NB4 (cell line): ENCODE results near the gene CAPN8.
A peak's percentile ranks its signal among the peaks of the same experiment; 100 is the strongest.

Experiments
- DNase-seq: peaks from one replicate; pipeline ENCODE4 v3.0.0; 2010; ENCODE audit warnings: low read depth
- H3K4me3 ChIP-seq: one replicate; pipeline ENCODE4 v1.5.1; 2011; ENCODE audit warnings: mild to moderate bottlenecking, low read depth, low read length, moderate library complexity
- MYC ChIP-seq: IDR thresholded peaks from 2 replicates; pipeline ENCODE4 v1.6.1; 2011; ENCODE audit warnings: low read depth, low read length
- POLR2A ChIP-seq: IDR thresholded peaks from 2 replicates; pipeline ENCODE4 v1.6.1; 2011; ENCODE audit warnings: mild to moderate bottlenecking; ENCODE audit not compliant: insufficient read length; ENCODE audit errors: extremely low read depth
- TF ChIP-seq, protein P1 (sequence below): IDR thresholded peaks from 2 replicates; pipeline ENCODE4 v1.6.1; 2011; ENCODE audit warnings: low read depth, low read length
- TF ChIP-seq, protein P2 (sequence below): IDR thresholded peaks from one replicate; pipeline ENCODE4 v1.5.1; 2012; ENCODE audit warnings: low read depth, low read length

CAPN8 gene

DNA sequence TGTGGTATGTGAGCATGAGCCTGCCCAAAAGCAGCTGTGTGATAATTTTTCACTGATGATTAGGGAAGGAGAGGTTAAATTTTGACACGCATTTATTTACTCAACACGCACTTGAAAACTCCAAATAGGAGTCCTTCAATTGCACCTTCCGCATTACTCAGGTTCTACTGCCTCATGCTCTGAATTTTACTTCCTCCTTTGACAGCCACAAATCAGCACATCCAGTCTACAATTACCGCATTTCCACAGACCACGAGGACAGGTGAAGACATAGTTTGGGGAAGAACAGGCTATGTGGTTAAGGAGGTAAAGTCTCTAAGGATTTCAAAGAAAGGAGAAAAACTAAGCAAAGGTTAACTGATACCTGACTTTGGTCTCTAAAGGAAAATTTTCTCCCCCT, 2.6 kb downstream of the CAPN8 start:
- TF ChIP-seq, protein P1, sequence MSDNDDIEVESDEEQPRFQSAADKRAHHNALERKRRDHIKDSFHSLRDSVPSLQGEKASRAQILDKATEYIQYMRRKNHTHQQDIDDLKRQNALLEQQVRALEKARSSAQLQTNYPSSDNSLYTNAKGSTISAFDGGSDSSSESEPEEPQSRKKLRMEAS = no peak
- TF ChIP-seq POLR2A (no peak), MYC (no peak)
- TF ChIP-seq, protein P2, sequence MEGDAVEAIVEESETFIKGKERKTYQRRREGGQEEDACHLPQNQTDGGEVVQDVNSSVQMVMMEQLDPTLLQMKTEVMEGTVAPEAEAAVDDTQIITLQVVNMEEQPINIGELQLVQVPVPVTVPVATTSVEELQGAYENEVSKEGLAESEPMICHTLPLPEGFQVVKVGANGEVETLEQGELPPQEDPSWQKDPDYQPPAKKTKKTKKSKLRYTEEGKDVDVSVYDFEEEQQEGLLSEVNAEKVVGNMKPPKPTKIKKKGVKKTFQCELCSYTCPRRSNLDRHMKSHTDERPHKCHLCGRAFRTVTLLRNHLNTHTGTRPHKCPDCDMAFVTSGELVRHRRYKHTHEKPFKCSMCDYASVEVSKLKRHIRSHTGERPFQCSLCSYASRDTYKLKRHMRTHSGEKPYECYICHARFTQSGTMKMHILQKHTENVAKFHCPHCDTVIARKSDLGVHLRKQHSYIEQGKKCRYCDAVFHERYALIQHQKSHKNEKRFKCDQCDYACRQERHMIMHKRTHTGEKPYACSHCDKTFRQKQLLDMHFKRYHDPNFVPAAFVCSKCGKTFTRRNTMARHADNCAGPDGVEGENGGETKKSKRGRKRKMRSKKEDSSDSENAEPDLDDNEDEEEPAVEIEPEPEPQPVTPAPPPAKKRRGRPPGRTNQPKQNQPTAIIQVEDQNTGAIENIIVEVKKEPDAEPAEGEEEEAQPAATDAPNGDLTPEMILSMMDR = no peak
- H3K4me3 ChIP-seq = no peak overlapping the region
- DNase-seq = peak; percentile 28

DNA sequence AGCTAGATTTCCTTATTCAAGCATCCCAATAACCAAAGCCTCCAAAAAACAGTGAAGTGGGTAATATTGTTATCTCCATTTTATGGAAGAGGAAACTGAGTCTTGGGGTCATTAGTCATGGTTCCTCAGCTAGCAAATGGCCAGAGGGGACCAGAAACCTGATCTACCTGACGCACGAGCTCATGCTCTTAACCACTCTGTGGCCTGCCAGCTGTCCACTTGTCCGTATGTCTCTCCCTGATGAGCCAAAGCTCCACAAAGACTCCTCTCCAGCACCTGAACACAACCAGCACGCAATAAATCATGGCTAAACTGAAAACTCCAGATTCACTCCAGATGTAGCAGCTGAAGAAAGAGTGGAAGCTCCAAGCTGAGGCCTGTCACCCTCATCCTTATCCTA, 5.8 kb downstream of the CAPN8 start:
- H3K4me3 ChIP-seq = no peak overlapping the region
- DNase-seq = no peak
- TF ChIP-seq, protein P1 = no peak
- TF ChIP-seq, protein P2 = no peak
- TF ChIP-seq MYC = no peak
- no peak for TF ChIP-seq POLR2A

DNA sequence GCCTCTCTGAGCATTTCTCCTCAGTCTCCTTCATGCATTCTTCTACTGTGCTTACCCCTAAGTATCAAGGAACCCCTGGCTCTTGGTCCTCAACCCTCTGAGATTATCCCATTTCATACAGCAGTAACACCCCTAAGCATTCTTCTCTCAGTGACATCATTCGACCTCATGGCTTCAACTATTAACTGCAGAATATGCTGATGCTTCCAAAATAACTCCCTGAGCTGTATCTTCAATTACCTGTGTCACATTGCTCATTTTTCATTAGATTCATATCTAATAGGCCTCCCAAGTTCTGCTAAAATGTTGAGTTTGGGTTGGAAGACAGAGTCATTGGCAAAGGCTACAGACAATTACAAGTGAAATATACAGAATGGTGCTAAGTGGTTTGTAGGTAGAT, 7.5 kb downstream of the CAPN8 start:
- H3K4me3 ChIP-seq = no peak overlapping the region
- TF ChIP-seq MYC (no peak), POLR2A (no peak)
- TF ChIP-seq, protein P2 = no peak
- TF ChIP-seq, protein P1 = no peak
- no peak for DNase-seq

DNA sequence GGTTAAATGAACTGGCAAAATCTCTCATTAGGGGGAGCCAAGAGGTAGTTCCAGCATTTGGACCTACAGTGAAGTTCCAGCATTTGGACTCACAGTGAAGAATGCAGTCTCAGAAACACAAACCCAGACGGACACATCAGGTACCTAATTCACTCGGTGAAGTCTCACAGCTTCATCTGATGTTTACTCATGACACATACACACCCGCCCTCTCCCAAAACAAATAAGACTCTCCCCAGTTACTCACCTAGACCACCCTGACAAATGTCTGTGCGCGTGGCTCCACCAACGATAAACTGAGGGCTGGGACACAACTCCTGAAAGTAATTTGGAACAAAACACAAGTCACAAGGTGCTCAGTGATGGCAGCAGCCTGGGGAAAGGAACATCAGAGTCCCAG, 11.4 kb downstream of the CAPN8 start:
- DNase-seq = no peak
- TF ChIP-seq, protein P2 = no peak
- TF ChIP-seq MYC (no peak), POLR2A (no peak)
- TF ChIP-seq, protein P1 = no peak
- H3K4me3 ChIP-seq = no peak overlapping the region

DNA sequence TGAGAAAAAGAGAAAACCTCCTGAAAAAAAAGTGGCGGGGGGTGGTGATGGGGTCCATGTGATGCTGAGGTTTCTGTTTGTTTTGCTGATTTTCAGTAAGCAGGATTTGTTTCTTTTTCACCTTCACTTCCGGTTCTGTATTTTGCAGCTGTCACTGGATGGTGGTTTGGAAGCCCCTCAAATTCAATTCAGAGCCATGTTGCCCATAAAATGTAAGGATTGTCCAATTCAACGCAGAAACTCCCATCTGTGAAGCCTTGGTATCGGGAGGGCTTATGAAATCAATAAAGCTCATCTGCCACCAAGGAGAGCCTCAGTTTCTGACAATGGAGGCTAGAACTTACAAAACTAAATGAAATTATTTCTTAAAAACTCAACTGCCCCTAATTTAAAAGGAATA, 12.1 kb downstream of the CAPN8 start:
- TF ChIP-seq POLR2A (no peak), MYC (no peak)
- TF ChIP-seq, protein P2 = no peak
- TF ChIP-seq, protein P1 = no peak
- no peak overlapping the region for H3K4me3 ChIP-seq
- no peak for DNase-seq

DNA sequence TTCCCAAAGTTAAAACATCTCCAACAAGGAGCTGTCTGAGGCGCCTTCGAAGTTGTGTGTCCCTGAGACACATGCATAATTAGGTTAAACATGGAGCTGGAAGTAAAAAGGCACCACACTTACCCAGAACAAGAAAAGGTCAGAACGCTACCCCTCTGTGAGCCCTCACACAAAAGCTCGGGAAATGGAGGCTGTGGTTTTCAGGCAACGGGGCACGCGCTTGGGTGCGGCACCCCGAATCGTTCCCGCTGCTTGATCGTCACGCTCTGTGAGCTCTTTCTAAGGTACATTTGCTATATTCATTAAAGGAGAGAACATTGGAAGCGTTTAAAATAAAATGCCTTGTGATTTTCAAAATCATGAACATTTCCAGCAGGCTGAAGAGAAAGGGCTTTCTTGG, 12.5 kb downstream of the CAPN8 start:
- no peak for DNase-seq
- no peak overlapping the region for H3K4me3 ChIP-seq
- TF ChIP-seq POLR2A = no peak
- TF ChIP-seq, protein P2 = no peak
- TF ChIP-seq, protein P1 = no peak
- no peak for TF ChIP-seq MYC
